Measurements from ENCODE around the gene CDK1. TPM values are rescaled to one million over a fixed set of nuclear protein-coding genes. Genes with fewer than 3 reads are reported as not detected.

Gene CDK1
- total and polyA plus RNA-seq, 2 of the 8 experiments (the other 6 are each of a cell fraction or from before 2014, with no cell fraction given), result 29.4 to 111 TPM

- no peaks in the 10 kb centered on the region for H3K4me1 ChIP-seq (replicated peaks in 1 of 4; ENCODE audit: control insufficient read depth in 3 of 4, insufficient read depth in 4 of 4, low read length in 3 of 4)
- 0 out of 8 replicates have a peak, but pooled peaks cover 0 to 5% (median 0%) of the 10 kb centered on the region in 4 experiments for H3K36me3 ChIP-seq (ENCODE audit: control insufficient read depth in 2 of 4, insufficient read depth in 4 of 4, low read length in 3 of 4)
- DNase-seq (ENCODE audit: low read depth in 1 of 2, low spot score in 2 of 2), result no peak
- no peak overlapping the region for H4K5ac ChIP-seq (ENCODE audit: insufficient read length, low read depth, low read length)
- no peaks in the 10 kb centered on the region for H3K79me2 ChIP-seq (ENCODE audit: control insufficient read depth in 1 of 2, insufficient read depth in 2 of 2, low read length in 2 of 2)
- H3K9ac ChIP-seq (replicated peaks in 1 of 4; ENCODE audit: extremely low read depth in 1 of 4, low read depth in 3 of 4, low read length in 3 of 4), result no peak overlapping the region
- ChIA-PET CTCF (ENCODE audit: partially characterized antibody) (interaction anchor here (1.2 kb wide), 2 partner anchors 8 to 161 kb away, joined by 3 to 4 read pairs; no protein-coding TSS in a partner anchor), POLR2A (ENCODE audit: partially characterized antibody) (no interaction called here)
- H2AK5ac ChIP-seq (ENCODE audit: low read depth, low read length), result no peak overlapping the region
- no peak overlapping the region for H3K4me3 ChIP-seq (ENCODE audit: extremely low read depth in 1 of 4, insufficient read depth in 2 of 4, low read depth in 3 of 4, low read length in 4 of 4)
- no peak overlapping the region for H2BK120ac ChIP-seq (replicated peaks; ENCODE audit: low read depth, low read length)
- TF ChIP-seq PHF8 (conservative IDR thresholded peaks at IDR 0.05; ENCODE audit: low read depth, low read length), result no peak
- no peak for TF ChIP-seq MAX (IDR thresholded peaks at IDR 0.05)
- no peak for TF ChIP-seq SIN3A (conservative IDR thresholded peaks at IDR 0.05 in 1 of 2, IDR thresholded peaks at IDR 0.05 in 1 of 2; ENCODE audit: low read depth in 1 of 2, low read length in 2 of 2)
- no peaks in the 10 kb centered on the region for H3K23me2 ChIP-seq (ENCODE audit: low read depth, low read length)
- no peak overlapping the region for H3K18ac ChIP-seq (ENCODE audit: extremely low read depth, low read length)
- H4K91ac ChIP-seq (replicated peaks; ENCODE audit: insufficient read length, low read length), result no peak overlapping the region
- no peaks in the 10 kb centered on the region for H3K27me3 ChIP-seq (replicated peaks in 1 of 4; ENCODE audit: control insufficient read depth in 3 of 4, extremely low read depth in 1 of 4, insufficient read depth in 3 of 4, low read length in 3 of 4)
- no peak overlapping the region for H3K56ac ChIP-seq (replicated peaks; ENCODE audit: insufficient read length, low read depth, low read length)
- H3K14ac ChIP-seq (ENCODE audit: insufficient read length), result no peak overlapping the region
- H3K4me2 ChIP-seq (ENCODE audit: insufficient read depth in 1 of 2, low read depth in 2 of 2, low read length in 2 of 2), result no peak overlapping the region
- H3K4ac ChIP-seq (replicated peaks; ENCODE audit: insufficient read length, low read depth, low read length), result no peak overlapping the region
- H3K9me3 ChIP-seq (ENCODE audit: insufficient read depth in 2 of 2, low read depth in 1 of 2, low read length in 1 of 2), result no peaks in the 10 kb centered on the region
- FAIRE-seq, result no peak
- no peak overlapping the region for H2AFZ ChIP-seq (ENCODE audit: low read length)
- H2BK12ac ChIP-seq (ENCODE audit: low read depth, low read length), result no peak overlapping the region
- WGBS, 2 experiments (ENCODE audit: extremely low coverage in 1 of 2, insufficient coverage in 1 of 2, insufficient read length in 1 of 2, insufficient replicate concordance in 2 of 2, low coverage in 1 of 2, low lambda C conversion rate in 2 of 2, missing lambda C conversion rate in 1 of 2), result 85% methylated on average over 5 of the region's 5 CpGs; no CpG with 5 or more reads in 1 of the 2 experiments
- H4K8ac ChIP-seq (ENCODE audit: extremely low read depth, insufficient read depth, low read length), result no peak overlapping the region
- H4K20me1 ChIP-seq (replicated peaks in 1 of 2; ENCODE audit: control insufficient read depth in 1 of 2, insufficient read depth in 2 of 2, low read length in 2 of 2), result no peaks in the 10 kb centered on the region
- no peak overlapping the region for H3K23ac ChIP-seq (ENCODE audit: insufficient read length)
- no peak overlapping the region for H2BK15ac ChIP-seq (ENCODE audit: low read length)
- H3K27ac ChIP-seq (ENCODE audit: low read depth, low read length), result no peak overlapping the region
- no peak overlapping the region for H2BK20ac ChIP-seq (ENCODE audit: low read length)
- H2BK5ac ChIP-seq (ENCODE audit: low read depth, low read length), result no peak overlapping the region
- H3K79me1 ChIP-seq (ENCODE audit: low read depth, low read length), result no peaks in the 10 kb centered on the region
These were observed 25.2 kb downstream of the CDK1 start for GRCh38 chr10:60803433-60803832.

Data from H1 (cell line).